ENCODE results near the gene MPV17.
"Not testable (repeated sequence)": the region's sequence is repeated elsewhere in the genome, so short reads cannot be mapped to it uniquely, and the experiment has no call there.

The MPV17 gene

DNA sequence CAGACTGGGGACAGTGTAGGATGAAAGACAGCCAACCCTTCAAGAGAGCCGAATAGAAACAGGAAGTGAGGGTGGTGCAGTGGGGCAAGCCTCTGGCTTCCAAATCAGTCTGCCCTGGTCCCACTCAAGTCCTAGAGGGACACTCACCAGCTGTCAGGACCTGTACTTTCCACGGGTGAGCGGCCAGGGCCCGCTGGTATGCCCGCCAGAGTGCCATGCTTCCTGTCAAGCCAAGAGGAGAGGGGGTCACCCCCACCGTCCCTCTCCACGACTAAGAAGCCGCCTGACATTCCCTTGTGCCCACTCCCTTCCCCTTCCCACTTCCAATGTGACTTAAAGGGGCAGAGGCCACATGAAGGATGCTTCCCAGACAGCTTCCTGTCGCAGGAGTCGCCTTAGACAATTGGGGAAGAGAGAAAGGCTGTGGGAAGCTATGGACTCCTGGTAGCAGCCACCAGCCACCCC is 564 bp downstream of the MPV17 start:
- DNase-seq (ENCODE audit: low read depth) = no peak

DNA sequence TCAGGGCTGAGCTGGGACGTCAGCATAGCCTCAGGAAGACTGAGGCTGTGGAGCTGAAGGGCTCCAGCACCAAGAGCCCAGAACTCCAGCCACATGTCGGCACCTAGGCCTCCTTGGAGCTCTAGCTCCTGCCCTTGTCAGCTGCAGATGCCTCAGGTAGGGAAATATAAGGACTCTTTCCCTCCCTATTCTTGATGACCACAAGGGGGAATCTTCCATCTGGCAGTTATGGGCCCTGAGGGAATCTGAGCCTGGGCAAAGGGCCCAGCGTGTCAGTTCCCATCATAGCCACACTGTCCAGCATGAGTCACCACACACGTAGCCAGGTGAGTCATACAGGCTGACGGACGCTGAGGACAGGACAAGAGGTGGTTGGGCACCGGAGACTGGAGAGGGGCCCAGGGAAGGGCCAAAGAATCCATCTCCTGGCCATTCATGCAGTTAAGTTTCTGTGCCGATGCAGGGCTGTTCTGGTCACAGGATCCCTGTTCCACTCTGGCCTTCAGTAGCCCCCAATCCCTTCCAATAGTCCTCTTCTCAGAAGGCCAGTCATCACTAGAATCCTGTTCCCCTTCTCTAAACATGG is 1.8 kb downstream of the MPV17 start:
- DNase-seq (ENCODE audit: low read depth) = peak; percentile 95

DNA sequence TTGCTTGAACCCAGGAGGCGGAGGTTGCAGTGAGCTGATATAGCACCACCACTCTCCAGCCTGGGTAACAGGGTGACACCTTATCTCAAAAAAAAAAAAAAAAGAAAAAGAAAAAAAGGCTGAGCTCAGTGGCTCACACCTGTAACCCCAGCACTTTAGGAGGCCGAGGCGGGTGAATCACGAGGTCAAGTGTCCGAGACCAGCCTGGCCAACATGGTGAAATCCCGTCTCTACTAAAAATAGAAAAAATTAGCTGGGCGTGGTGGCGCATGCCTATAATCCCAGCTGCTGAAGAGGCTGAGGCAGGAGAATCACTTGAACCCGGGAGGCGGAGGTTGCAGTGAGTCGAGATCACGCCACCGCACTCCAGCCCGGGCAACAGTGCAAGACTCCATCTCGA is 3.1 kb downstream of the MPV17 start:
- DNase-seq (ENCODE audit: low read depth) = not testable (repeated sequence)

DNA sequence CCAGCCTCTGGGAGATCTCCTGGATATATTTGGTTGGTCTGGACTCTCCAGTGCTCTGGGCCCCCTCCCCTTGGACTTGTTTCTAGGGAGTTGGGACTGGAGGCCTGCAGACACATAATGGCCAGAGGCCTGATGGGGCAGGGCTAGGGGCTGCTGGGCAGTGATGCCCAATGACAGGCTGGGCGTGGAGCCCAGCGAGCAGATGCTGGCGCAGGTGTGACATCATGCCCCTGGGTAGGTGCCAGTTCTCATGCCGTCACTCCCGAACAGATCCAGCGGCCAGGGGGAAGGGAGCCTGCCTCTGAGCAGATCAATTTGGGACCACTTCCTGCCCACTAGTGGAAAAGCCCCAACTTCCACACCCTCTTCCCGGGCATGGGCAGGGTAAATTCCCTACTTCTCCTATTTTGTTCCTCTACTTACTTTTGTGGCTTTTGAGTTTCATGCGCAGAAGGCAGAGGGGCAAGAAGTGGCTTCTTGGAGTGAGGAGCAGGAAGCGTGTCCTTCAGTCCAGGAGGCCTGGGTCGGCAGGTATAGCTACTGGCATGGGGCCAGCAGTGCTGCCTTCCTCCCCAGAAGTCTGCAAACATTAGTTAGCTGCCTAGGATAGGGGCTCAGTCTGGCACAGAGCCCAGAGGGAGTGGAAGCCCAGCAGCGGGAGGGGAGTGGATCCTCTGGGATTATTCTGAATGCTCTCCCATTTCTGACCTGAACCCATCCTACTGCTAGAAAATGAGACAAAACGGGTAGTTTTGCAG is 6.1 kb downstream of the MPV17 start:
- DNase-seq (ENCODE audit: low read depth) = no peak

DNA sequence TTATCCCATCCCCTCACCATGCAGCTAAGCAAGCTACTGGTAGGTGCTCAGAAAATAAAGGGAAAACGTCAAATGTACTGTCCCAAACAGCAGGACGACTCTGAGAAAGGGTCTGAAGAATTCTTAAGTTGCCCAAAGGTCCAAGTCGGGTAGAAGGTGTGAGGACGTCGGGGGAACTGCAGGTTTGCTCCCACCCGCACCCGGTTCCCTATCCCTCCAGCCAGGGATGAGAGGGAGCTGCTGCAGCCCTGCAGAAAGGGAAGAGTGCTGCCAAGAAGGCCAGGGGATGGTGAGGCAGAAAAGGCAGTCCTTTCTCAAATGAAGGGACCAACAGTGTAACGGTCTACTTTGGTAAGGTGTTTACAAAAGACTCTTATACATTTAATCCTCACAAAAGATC is 7.8 kb downstream of the MPV17 start:
- DNase-seq (ENCODE audit: low read depth) = no peak

DNA sequence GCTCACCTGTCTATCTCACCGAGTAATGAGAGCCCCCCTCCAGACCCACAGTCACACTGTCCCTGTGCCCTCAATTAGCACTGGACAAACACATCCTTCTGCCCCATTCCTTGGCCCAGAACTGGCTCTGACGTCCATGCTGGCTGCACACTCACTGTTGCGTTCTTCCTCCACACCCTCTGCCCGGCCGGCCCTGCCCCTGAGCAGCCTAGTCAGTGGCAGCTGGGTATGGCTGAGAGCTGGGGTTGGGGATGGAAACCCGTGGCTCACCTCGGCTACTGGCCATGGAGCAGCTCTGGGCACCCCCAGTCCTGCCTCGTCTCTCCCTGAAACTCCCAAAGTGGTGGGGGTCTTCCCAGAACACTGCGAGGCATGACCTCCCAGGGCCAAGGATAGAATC is 8.2 kb downstream of the MPV17 start:
- no peak for DNase-seq (ENCODE audit: low read depth)

DNA sequence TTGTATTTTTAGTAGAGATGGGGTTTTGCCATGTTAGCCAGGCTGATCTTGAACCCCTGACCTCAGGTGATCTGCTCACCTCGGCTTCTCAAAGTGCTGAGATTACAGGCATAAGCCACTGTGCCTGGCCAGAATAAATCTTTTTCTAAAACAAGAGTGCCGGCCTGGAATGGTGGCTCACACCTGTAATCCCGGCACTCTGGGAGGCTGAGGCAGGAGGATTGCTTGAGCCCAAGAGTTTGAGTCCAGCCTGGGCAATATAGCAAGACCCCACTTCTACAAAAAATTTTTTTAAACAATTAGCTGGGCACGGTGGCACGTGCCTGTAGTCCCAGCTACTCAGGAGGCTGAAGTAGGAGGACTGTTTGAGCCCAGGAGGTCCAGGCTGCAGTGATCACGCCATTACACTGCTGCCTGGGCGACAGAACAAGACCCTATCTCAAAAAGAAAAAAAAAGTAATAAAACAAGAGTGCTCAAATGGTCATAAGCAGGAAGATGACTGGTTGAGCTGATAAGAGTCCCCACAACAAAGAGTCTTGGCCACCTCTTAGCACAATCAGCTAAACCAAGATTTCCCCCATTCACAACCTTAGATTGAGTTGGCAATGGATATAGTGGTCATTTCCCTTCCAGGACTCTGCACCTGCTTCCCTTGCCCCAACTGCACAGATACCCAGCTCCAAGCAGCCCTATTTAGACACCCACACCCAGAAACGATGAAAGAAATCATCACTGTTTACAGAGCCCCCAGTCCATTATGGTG is 8.8 kb downstream of the MPV17 start:
- no peak for DNase-seq (ENCODE audit: low read depth)

DNA sequence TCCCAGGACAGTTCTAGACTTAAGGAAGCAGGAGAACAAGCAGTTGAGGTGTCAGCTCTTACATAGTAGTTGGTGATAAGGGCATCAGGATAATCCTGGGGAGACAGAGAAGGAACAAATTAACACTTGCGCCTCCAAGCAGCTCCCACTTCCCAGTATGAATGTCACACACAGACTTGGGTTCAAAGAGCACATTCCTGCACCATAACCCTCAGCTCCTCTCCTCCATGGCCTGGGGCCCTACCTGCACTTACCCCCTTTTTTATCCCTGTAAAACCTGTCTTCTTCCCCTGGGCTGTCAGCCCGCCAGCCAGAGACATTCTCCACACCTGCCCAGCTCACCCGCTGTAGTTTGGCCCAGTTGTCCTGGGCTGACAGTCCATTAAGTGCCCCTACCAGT is 10.7 kb downstream of the MPV17 start:
- DNase-seq (ENCODE audit: low read depth) = no peak

DNA sequence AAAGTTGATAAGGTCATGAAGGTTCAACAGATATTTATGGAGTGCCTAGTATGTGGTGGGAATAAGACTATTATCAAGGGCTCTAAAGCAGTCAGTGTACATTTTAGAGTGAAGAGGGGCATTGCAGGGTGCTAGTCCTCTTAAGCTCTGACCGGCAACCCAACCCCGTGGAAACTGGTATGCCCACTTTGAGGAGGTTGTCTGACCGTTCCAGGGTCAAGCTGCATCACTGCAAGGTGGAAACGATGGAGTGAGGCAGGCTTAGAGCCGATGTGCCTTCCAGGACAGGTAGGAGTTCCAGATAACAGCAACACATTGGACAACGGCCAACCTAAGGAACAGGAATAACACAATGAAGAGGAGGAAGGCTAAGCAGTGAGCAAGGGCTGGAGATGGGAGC is 13.2 kb downstream of the MPV17 start:
- no peak for DNase-seq (ENCODE audit: low read depth)

DNA sequence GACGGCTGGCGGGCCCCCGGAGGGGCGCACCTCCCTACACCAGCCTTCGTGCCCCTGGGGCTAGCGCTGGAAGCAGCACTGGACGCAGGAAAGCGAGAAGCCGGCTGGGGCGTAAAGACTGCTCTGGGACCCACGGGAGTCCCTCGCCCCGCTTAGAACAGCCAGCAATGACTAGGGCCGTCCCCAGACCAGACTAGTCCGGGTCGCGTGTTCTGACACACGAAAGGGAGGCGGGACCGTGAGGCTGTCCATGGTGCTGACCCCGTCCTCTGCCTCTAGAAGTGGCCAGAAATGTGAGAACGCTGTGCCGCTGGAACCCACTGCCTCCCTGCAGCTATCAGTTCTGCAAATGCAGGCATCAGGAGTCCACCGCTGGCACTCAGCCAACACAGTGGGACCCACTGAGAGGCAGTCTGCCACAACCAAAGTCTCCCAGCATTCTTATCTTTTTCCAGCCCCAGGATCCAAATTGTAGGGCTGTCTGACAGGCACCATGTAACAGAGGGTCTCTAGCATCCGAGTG is 14.5 kb downstream of the MPV17 start, which contains the start of gene UCN:
Gene UCN (minus strand): TSS at position 87 of the 523 bp plus-strand sequence. CDS start 550 bp downstream, outside the sequence.
- no peak for DNase-seq (ENCODE audit: low read depth)

DNA sequence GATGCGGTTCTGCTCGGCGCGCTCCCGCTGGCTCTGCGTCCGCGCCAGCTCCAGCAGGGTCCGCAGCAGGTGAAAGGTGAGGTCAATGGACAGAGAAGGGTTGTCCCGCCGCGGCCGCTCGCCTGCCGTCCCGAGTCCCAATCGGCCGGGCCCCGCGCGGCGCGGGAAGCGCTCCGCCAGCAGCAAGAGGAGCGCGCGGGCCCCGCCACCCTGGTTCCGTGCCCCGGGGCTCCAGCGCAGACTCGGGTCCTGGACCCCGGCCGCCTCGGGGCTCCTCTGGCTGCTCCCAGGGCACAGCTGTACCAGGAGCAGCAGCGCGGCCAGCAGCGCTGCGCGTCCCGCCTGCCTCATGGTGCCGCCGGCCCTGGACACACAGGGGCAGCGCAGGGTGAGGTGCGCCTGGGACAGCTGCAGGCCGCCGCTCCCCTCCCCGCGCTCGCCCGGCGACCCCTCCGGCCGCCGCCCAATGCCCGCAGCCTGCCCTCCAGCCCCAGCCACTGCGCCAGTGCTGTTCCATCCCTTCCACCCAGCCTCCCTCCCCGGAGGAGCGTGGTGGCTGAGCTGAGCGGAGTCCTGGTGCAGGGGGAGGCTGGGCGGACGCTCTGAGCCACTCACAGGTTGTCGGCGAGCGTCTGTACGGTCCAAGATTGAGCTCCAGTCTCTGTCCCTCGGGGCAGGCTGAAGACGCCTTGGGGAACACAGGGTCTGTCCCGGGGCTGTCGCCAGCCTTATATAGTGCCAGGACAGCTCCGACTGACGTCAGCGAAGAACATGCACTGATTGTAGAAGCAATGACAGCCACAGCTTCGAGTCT is 15.1 kb downstream of the MPV17 start:
- no peak for DNase-seq (ENCODE audit: low read depth)

DNA sequence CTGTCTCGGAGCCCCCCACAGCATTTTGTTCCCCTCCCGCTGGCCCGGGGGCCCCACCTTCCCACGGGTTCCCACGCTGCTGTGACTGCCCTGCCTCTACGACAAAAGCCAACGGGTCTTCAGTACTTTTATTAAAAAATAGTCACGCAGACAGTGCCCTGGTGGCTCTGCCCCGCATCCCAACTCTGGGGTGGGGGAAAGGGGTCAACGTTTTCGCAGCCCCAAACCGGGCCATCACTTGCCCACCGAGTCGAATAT is 15.7 kb downstream of the MPV17 start:
- DNase-seq (ENCODE audit: low read depth) = no peak

DNA sequence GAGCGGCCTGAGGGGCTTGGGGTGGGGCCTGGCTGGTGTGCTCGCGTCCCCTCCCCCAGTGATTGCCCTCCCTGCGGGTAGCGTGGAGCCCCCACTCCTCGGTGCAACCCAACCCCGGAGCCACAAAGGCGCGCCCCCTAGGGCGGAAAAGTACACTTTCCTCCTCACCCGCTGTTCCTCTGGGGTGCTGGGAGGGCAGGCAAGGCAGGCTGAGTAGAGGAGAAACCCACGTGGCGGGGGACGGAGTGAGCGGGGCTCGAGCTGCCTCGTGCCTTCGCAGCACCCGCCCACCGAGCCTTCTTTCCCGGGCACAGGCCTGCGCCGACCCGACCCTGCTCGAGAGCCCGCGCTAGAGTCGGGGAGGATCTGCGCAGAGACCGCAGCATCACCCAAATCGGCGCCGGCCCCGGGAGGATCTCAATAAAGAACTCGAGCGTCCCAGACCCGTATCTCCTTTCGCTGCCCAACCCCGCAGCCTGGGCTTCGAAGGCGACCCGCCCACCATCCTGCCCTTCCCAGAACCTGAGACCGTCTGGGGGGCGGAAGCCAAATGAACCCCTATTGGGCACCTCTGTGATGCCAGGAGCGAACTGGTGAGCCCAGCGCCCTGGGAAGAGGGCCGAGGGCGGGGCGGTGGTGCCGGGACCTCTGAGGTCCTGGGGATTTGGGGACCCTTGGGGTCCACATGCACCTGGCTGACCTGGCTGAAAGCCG is 16.2 kb downstream of the MPV17 start:
- DNase-seq (ENCODE audit: low read depth) = no peak

DNA sequence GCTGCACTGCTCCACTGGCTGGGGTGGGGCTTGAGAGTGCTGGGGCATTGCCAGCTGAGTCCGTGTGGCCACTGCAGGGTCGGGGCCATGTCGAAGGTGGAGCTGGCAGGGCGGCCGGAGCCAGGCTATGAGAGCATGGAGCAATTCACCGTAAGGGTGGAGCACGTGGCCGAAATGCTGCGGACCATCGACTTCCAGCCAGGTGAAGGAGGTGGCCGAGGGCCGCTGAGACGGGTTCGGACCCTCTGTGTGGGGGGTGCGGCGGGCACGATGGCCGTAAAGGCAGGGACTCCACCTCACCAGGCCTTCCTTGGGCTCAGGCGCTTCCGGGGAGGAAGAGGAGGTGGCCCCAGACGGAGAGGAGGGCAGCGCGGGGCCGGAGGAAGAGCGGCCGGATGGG is 16.8 kb downstream of the MPV17 start:
- no peak for DNase-seq (ENCODE audit: low read depth)

DNA sequence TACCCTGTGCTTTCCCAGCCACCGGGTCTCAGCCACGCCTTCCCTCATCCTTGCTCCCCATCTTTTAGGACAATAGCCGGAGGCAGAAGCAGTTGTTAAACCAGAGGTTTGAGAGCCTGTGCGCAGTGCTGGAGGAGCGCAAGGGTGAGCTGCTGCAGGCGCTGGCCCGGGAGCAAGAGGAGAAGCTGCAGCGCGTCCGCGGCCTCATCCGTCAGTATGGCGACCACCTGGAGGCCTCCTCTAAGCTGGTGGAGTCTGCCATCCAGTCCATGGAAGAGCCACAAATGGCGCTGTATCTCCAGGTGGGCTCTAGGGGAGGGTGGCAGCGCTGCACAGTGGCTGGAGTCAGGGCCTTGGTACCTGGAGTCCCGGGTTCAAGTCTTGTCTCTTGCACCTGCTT is 17.4 kb downstream of the MPV17 start:
- DNase-seq (ENCODE audit: low read depth) = no peak

DNA sequence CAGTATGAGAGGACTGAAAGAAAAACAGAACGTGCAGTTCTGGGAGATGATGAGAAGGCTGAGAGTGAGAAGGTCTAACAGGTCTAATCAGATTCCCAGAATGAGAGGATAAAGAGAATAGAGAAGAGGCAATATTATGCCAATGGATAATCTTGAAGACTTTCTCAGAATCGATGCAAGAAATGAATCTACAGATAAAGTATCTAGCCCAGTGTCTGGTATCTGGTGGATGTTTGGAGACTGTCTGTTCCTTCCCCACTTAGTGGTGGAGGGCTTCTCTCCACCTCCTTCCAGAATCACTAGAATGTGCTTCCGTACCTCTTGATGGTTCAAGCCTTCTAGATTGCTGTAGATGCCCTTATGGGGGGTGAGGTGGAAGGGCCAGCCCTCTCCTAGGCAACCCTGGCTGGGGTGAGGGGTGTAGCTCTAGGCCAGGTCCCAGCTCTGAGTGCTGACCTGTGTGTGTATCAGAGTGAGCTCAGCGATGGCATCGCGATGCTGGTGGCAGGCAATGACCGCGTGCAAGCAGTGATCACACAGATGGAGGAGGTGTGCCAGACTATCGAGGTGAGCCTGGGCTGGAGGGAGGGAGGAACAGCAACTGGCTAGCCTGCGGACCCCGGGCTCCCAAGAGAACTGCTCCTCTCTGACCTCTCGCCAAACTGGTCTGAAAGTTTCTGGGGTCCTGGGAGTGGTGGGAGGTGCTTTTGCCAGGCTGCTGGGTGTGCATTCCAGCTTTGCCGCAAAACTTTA is 18.2 kb downstream of the MPV17 start:
- no peak for DNase-seq (ENCODE audit: low read depth)

DNA sequence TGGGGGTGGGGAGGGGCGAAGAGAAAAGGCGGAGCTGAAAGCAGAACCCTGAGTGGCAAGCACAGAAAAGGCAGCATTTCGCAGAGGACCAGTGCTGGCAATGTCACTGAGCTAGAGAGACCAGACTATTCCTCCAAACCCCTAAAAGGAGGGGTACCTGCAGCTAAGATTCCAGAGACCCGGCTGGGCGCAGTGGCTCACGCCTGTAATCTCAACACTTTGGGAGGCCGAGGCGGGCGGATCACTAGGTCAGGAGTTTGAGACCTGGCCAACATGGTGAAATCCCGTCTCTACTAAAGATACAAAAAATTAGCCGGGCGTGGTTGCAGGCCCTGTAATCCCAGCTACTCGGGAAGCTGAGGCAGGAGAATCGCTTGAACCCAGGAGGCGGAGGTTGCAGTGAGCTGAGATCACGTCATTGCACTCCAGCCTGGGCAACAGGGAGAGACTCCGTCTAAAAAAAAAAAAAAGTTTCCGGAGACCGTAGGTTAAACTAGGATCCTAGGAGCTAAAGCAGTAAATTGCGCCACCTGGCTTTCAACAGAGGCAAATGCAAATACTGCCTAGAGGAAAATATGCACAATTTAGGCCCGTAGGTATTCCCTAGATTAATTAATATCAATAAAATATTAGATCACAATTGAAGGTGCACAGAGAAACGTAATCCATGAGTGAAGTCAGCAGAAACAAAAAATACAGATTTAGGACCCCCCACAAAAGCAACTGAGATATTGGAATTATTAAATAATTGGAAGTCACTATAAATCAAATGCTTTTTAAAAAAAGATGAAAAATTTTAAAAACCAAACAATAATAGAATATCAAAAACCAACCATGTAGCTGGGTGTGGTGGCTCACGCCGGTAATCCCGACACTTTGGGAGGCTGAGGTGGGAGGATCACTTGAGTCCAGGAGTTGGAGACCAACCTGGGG is 19.5 kb downstream of the MPV17 start:
- DNase-seq (ENCODE audit: low read depth) = no peak

DNA sequence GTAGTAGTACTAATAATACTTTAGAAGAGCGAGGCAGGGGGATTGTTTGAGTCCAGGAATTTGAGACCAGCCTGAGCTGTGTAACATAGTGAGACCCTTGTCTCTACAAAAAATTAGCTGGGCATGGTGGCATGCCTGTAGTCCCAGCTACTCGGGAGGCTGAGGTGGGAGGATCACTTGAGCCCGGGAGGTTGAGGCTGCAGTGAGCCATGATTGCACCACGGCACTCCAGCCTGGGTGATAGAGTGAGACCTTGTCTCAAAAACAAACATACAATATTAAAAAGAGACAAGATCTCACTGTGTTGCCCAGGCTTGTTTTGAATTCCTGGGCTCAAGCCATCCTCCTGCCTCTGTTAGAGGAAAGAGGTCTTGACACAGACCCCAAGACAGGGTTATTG is 22.3 kb downstream of the MPV17 start:
- not testable (repeated sequence) for DNase-seq (ENCODE audit: low read depth)

DNA sequence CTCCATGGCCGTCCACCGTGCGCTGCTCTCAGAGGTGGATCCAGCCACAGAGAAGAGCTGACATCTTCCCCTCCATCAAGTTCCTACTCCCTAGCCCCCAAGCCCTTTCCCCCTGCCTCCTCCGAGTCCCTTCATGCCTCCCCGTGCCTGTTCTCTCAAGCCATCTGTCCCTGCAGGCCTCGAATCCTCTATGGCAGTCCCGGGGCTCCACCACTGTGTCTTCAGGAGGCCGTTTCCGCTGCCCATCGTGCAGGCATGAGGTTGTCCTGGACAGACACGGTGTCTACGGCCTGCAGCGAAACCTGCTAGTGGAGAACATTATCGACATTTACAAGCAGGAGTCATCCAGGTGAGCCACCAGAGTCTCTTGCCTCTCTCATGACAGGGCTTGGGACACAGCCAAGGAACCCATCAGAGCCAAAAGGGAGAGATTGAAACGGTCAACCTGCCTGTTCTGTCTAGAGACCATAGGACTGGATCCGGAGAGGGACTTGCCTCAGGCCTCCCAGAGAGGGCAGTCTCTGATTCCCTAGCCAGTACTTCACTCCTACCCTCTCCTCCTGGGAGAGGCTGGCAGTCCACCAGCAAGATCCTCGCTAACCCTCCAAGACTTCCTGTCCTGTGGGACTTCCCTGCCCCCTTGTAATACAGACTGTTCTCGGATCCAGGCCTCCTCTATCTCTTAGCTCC is 24.4 kb downstream of the MPV17 start:
- DNase-seq (ENCODE audit: low read depth) = no peak
